Endometrial microvascular endothelial cells (primary cell): ENCODE results near the gene TDRD1. TPM values are rescaled to one million over a fixed set of nuclear protein-coding genes. Genes with fewer than 3 reads are reported as not detected.

ENCODE experiments used
- in situ Hi-C: cut with HindIII; loops from 2 replicates; pipeline ENCODE4 v1.10.0; 2017; ENCODE audit warnings: low sequenced_read_pairs, low pct_unique_long_range_greater_than_20kb; ENCODE audit errors: inconsistent ontology term
- total RNA-seq: library from RNA; depleted of rRNA; stranded (reverse); fragments of >200 nt; gene quantifications from one replicate; pipeline ENCODE4 v1.2.3, GENCODE V29; 2015; ENCODE audit errors: inconsistent ontology term

TDRD1 gene
- total RNA-seq, 1 donor from 2014 or later: under 0.01 TPM

- in situ Hi-C loops: no loop called here
Observed at GRCh38 chr10:114172776-114173602, 6.2 kb upstream of the TDRD1 start.

GRCh38 chr10:114173603-114173920 lies 5.6 kb upstream of the TDRD1 start:
- in situ Hi-C loops: no loop called here

DNA sequence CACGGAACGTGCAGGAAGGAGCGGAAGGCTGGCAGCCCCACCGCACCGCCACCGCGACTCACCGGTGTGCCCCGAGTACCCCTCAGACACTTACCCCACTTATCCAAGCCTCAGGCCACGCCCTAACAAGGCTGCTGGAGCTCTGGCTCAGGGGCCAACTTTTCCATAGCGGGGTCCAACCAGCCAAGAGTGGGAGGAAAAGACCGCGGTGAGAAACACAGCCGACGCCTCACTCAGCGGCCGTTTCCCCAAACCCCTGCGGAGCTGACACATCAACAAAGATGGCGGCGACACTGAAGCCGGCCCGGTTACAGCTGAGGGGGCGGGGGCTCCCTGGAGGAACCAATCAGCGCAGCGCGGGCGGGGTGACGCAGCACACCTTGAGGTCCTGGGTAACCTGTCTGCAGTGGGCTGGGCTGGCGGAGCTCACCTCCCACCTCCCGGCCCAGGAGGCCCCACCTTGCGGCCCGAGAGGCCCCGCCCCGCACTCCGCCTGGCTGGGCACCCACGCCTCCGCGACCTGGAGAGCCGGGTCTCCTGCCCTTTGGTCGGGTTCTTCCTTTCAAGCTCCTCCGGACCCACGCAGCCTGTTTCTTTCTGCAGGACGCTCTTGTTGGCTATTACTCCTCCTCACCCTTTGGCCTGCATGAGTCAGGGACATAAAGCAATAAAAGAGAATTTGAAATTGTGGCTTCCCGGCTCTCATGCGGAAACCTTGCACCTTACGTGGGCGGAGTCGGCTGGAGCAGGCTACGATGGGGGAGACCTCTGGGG lies 5.0 kb upstream of the TDRD1 start, which contains the start of gene CCDC186:
Gene CCDC186 (minus strand): TSS at position 283 of the 774 bp plus-strand sequence. CDS start 10,935 bp downstream, outside the sequence.
- in situ Hi-C loops: no loop called here

GRCh38 chr10:114174695-114175188 lies 4.4 kb upstream of the TDRD1 start:
- in situ Hi-C loops: no loop called here

DNA sequence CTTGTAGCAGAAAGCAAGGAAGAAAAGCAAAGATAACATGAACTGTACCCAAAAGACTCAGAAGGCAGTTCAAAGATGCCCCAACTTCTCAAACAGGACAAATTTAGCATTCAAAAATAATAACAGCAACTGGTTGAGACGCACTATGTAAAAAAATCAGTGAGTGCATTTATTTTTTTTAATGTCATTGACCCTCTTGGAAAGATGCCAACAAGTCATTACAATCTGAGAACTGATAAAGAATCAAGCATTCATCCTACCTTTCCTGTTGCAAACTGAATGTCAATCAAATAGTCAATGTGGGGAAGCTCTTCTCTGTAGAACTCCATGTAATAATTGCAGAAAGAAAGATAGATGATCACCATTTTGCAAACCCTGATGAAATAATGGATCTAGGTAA lies 3.5 kb upstream of the TDRD1 start:
- in situ Hi-C loops: no loop called here

- in situ Hi-C loops: no loop called here
Observed at GRCh38 chr10:114176511-114176910, 2.6 kb upstream of the TDRD1 start.

DNA sequence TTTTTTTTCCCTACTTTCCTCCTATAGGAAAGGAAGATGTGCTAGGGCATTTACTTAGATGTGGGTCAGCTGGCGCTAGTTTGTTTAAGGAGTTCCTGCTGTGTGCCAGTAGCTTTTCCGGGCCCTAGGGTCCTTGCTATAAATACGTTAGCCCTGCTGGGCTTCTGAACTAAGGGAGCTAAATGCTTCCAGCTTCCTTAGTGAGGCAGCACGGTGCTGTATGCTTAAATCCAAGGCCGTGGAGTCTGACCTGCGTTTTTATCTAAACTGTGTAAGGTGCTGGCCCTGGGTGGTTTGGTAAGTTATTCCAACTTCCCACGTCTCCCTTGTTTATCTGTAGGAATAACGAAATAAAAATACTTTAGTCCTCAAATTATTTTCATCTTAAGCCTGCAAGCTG lies 594 bp downstream of the TDRD1 start:
- in situ Hi-C loops: no loop called here

DNA sequence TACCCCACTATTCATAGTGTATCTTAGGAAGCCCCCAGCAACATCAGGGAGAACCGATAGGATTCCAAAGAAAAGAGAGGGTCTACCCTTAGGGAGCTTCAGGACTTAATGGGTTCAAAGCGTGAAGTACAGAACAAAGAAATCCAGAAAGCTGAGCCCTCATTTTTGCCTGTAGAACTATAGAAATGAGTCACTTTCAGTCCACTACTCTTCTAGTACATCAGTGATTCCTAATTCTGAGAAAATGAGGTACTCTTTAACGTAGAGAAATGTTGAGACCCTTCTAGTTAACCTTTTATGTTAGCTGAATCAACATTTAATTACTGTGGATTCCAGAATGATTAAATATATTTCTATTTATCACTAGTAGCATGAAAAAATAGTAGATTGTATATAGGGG lies 1.8 kb downstream of the TDRD1 start:
- in situ Hi-C loops: no loop called here

DNA sequence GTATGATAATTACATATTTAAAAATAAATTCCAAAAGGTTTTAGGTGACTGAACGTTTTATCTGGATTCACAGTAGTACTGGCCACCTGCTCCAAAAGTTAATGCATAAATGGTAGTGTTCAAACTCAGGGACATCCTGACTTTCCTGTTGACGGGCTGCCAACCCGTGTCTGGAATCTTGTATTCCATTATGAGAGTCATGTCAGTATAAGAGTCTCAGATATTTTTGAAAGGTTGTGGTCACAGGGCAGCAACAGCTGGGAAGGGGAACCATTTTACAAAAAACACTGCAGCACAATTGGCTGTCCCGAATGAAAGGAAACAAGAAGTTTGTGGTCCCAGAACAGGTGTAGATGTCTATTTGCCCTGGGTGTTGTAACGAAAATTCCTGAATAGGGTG lies 2.8 kb downstream of the TDRD1 start:
- in situ Hi-C loops: no loop called here

DNA sequence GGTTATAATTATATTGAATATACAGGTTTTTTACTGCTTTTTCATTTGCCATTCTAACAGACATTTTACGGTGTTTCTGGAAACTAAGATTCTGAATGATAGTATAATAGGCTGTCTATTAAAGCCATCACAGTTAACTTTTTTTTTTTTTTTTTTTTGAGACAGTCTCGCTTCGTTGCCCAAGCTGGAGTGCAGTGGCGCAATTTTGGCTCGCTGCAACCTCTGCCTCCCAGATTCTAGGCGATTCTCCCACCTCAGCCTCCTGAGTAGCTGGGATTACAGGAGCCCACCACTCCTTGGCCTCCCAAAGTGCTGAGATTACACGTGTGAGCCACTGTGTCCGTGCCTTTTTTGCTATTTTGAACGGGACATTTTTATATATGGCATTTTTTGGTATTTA lies 4.4 kb downstream of the TDRD1 start:
- in situ Hi-C loops: no loop called here

- in situ Hi-C loops: no loop called here
Observed at GRCh38 chr10:114184276-114184675, 5.1 kb downstream of the TDRD1 start.

DNA sequence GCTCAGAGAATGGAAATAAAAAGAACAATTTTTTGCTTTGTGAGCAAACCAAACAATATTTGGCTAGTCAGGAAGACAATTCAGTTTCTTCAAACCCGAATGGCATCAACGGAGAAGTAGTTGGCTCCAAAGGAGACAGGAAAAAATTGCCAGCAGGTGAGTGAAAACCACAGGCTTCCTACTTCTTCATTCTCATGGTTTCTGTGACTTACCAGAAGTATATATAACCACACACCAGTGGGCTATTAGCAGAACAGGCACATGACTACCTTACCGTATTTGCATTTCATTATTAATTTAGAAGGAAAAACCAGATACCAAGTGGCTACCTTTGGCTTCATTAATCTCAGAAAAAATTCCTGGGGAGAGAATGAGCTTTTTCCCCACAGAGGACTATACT lies 8.8 kb downstream of the TDRD1 start:
- in situ Hi-C loops: no loop called here

DNA sequence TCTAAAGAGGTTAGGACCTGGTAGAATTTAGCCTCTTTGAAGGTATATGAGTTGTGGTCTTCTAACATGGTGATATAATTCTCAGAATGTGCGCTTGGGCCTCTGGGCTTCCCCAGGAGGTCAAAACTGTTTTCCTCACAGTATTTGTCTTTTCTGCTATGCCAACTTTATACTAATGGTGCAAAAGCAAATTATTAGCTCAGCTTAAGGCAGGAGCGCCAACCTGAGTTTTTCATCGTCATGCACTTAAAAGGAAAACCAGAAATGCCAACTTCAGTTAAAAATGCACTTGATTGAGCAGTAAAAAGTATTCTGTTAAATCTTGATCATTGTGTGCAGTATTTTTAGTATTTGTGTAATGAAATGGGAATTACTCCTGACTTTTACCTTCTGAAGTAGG lies 9.7 kb downstream of the TDRD1 start:
- in situ Hi-C loops: no loop called here

GRCh38 chr10:114189700-114190099 lies 10.5 kb downstream of the TDRD1 start:
- in situ Hi-C loops: no loop called here

- in situ Hi-C loops: no loop called here
Observed at GRCh38 chr10:114195079-114195478, 15.9 kb downstream of the TDRD1 start.

DNA sequence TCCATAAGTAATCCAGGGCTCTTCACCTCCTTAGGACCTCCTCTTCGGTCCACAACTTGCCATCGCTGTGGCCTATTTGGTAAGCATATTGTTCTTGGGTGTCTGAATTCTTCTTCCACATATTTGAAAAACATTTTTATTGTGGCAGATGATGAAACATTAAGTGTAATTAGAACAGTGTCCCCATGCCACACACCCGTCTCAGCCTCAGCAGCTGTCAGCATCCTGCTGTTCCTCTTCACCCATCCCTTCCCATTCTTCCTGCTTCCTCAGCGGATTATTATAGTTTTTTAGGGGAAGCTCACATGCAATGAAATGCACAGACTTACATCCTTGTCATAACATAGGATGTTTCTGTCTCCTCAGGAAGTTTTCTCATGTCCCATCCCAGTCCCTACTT lies 20.1 kb downstream of the TDRD1 start:
- in situ Hi-C loops: no loop called here

DNA sequence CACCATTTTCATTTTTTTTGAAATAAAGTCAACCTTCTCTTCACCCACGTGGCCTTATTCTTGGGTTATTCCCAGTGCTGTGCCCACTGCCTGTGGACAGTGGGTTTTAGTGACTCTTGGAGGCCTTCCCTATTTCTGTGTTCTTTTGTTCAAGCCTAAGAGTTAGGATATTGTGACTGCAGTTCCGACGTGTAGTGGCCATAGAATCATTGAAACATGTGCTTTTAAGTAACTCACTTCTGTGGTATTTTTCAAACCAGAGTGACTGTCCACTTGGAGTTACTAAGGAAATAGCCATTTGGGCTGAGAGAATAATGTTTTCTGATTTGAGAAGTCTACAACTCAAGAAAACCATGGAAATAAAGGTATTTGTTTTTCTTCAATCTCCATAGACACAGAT lies 23.7 kb downstream of the TDRD1 start:
- in situ Hi-C loops: no loop called here

DNA sequence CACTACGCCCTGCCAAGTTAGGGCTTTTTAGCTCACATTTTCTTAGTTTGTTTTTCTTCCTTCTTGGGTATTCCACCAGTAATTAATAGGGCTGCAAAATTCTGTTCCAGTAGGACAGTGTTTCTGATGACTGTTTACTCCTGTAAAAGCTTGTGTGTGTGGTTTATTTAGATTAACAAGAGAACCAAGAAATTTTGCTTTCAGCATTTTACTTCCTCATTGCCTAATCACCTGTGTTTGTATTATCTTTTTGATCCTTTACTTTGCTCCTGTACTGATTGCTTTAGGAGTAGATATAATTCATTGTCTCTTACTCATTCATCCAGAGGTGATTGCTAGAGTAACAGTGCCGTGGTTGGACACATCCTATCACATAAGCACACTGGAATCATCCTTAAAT lies 27.7 kb downstream of the TDRD1 start:
- in situ Hi-C loops: no loop called here

- in situ Hi-C loops: no loop called here
Observed at GRCh38 chr10:114207349-114207748, 28.2 kb downstream of the TDRD1 start.

DNA sequence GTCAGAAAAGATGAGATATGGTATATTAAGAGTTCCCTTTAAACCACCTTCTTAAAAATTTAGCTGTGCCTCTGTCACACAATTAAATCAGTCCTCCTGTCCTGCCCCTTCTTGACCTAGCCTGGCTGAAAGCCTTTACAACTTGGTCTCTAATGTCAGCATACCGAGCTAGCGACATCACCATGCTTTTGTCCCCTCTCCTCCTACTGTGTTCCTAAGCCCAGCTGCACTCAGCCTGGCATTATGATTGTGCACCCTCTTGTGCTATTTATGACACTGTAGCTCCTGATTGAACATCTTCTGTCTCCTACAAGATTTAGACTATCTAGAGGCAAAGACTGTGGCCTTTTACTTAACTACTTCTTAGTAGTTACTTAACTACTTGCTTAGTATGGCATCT lies 29.2 kb downstream of the TDRD1 start:
- in situ Hi-C loops: no loop called here
